A673 (cell line): ENCODE results near the gene CINP. TPM values are rescaled to one million over a fixed set of nuclear protein-coding genes. Genes with fewer than 3 reads are reported as not detected.

ENCODE experiments used
- BruUV-seq: library from RNA; stranded (reverse); fragments of 400-500 nt; replicated peaks from 2 replicates; lab custom pipeline; 2021; lab: Mats Ljungman, UMichigan
- CTCF ChIA-PET: fragments of 300-600 bp; sonication (Branson Sonifier 250); formaldehyde crosslinking; loops from one replicate; lab custom pipeline; 2022; ENCODE audit warnings: antibody characterized with exemption; lab: Charles Lee
- POLR2A ChIA-PET: fragments of 300-600 bp; sonication (Branson Sonifier 250); formaldehyde crosslinking; loops from one replicate; lab custom pipeline; 2022; ENCODE audit warnings: antibody characterized with exemption; ENCODE audit not compliant: low non-redundant PET; lab: Charles Lee
- DNase-seq: peaks from one replicate; pipeline ENCODE4 v3.0.0-alpha.2; 2015; ENCODE audit warnings: low spot score
- H3K27ac ChIP-seq: fragments of 200-600 bp; sonication (generic); 2 replicates; pipeline ENCODE4 v1.5.1; 2016; ENCODE audit warnings: mixed run types, low read depth, mild to moderate bottlenecking, mixed read lengths, antibody characterized with exemption, low read length; ENCODE audit not compliant: poor library complexity, severe bottlenecking
- H3K27me3 ChIP-seq: fragments of 200-600 bp; sonication (generic); replicated peaks from 2 replicates; pipeline ENCODE4 v1.6.1; 2017; ENCODE audit warnings: mixed run types, low read depth, mild to moderate bottlenecking, mixed read lengths, antibody characterized with exemption, low read length; ENCODE audit not compliant: insufficient read depth, poor library complexity
- H3K36me3 ChIP-seq: fragments of 200-600 bp; sonication (generic); 2 replicates; pipeline ENCODE4 v1.6.1; 2016; ENCODE audit warnings: mixed run types, mild to moderate bottlenecking, mixed read lengths, antibody characterized with exemption, low read length; ENCODE audit not compliant: insufficient read depth, poor library complexity, severe bottlenecking
- H3K4me1 ChIP-seq: fragments of 200-600 bp; sonication (generic); 2 replicates; pipeline ENCODE4 v1.6.1; 2017; ENCODE audit warnings: mixed run types, mild to moderate bottlenecking, mixed read lengths, antibody characterized with exemption, low read length; ENCODE audit not compliant: insufficient read depth, poor library complexity, severe bottlenecking
- H3K4me3 ChIP-seq: fragments of 200-600 bp; sonication (generic); 2 replicates; pipeline ENCODE4 v1.5.1; 2016; ENCODE audit warnings: low read depth, mixed run types, mild to moderate bottlenecking, mixed read lengths, low read length; ENCODE audit not compliant: poor library complexity, severe bottlenecking
- H3K9me3 ChIP-seq: fragments of 200-600 bp; sonication (generic); 2 replicates; pipeline ENCODE4 v1.6.1; 2016; ENCODE audit warnings: mixed run types, low read depth, mild to moderate bottlenecking, mixed read lengths, antibody characterized with exemption, low read length; ENCODE audit not compliant: poor library complexity, severe bottlenecking
- CTCF ChIP-seq: fragments of 300-800, 200-600 bp; sonication (generic); conservative IDR thresholded peaks from 2 replicates; pipeline ENCODE4 v1.5.1; 2017; ENCODE audit warnings: low read depth, mild to moderate bottlenecking, antibody characterized with exemption, low read length, moderate library complexity, mixed read lengths
- EZH2 ChIP-seq: fragments of 200-600 bp; sonication (generic); IDR thresholded peaks from 2 replicates; pipeline ENCODE4 v1.6.1; 2017; ENCODE audit warnings: borderline replicate concordance, low read depth, mild to moderate bottlenecking, mixed read lengths, antibody characterized with exemption, low read length; ENCODE audit not compliant: poor library complexity, severe bottlenecking
- intact Hi-C: fragments of 100-400 bp; cut with micrococcal nuclease; formaldehyde crosslinking; loops from one replicate; pipeline ENCODE4 v1.10.0; 2022; ENCODE audit not compliant: unreplicated experiment
- total RNA-seq: library from RNA; stranded (reverse); gene quantifications from 2 replicates; pipeline ENCODE4 v1.2.3, GENCODE V29; 2021

CINP gene
- total RNA-seq, 1 experiment from 2014 or later, result 46.6 TPM

DNA sequence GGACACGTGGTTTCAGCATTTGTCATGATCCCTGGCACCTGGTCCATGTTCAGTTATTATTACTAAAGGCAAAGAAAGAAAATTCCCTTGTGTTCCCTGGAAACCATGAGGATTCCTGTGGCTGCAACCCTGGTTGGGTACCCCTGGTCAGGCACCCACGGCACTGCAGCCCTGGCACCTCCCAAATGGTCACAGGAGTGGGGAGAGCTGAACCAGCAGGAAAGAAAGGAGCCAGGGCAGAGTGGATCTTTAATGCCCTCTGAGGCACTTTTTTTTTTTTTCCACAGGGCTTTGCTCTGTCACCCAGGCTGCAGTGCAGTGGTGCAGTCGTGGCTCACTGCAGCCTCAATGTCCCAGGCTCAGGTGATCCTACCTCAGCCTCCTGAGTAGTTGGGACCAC lies 17.5 kb downstream of the CINP start:
- ChIA-PET CTCF (no interaction called here), POLR2A (no interaction called here)
- Histone ChIP-seq H3K27ac (no peak overlapping the region), H3K9me3 (no peaks in the 10 kb centered on the region), H3K4me1 (no peaks in the 10 kb centered on the region), H3K27me3 (no peaks in the 10 kb centered on the region), H3K36me3 (peaks cover 42% of the 10 kb centered on the region), H3K4me3 (no peak overlapping the region)
- no peak for DNase-seq
- no TSS peak for BruUV-seq
- intact Hi-C loops, result no loop called here
- no peak for TF ChIP-seq CTCF
- no peak for TF ChIP-seq EZH2

- Histone ChIP-seq H3K4me3 (no peak overlapping the region), H3K27ac (no peak overlapping the region), H3K27me3 (no peaks in the 10 kb centered on the region), H3K36me3 (peaks cover 38% of the 10 kb centered on the region), H3K9me3 (no peaks in the 10 kb centered on the region), H3K4me1 (no peaks in the 10 kb centered on the region)
- no peak for DNase-seq
- TF ChIP-seq CTCF (no peak), EZH2 (no peak)
- intact Hi-C loops, result no loop called here
- CTCF ChIA-PET, result no interaction called here
- BruUV-seq, result no TSS peak
- POLR2A ChIA-PET, result no interaction called here
Measured at GRCh38 chr14:102344485-102344884, 18.2 kb downstream of the CINP start.

DNA sequence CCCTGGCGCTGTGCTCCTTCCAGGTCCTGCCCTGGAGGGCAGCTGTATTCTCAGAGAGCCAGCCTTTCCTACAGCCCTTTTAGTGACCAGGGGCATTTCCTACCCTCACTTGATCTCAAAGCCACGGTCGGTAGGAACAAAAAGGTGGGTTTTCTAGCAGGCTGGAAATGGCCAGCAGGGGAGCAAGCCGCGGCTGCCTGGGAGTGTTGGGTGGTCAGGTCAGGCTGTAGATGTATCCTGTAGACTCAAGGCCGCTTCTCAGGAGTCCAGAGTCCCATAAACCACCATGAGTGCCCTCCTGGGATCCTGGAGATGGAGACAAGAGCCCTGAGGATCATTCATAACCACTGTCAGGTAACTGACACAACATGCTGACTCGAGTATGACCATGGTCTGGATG lies 18.6 kb downstream of the CINP start:
- no TSS peak for BruUV-seq
- H3K4me1 ChIP-seq, result no peaks in the 10 kb centered on the region
- H3K27ac ChIP-seq, result no peak overlapping the region
- H3K9me3 ChIP-seq, result no peaks in the 10 kb centered on the region
- intact Hi-C loops, result no loop called here
- DNase-seq, result no peak
- no peak overlapping the region for H3K4me3 ChIP-seq
- peaks cover 34% of the 10 kb centered on the region for H3K36me3 ChIP-seq
- no peak for TF ChIP-seq CTCF
- no peak for TF ChIP-seq EZH2
- CTCF ChIA-PET, result no interaction called here
- POLR2A ChIA-PET, result no interaction called here
- no peaks in the 10 kb centered on the region for H3K27me3 ChIP-seq
